Sigmoid colon (tissue), 3 donors: ENCODE results near the gene MRPL53.

Experiments used
- POLR2A ChIP-seq, 2 donors: fragments of 450-650 bp; IDR thresholded peaks; one replicate each; pipeline ENCODE4 v1.6.1; 2016; ENCODE audit warnings: antibody characterized with exemption in 2 of 2, mild to moderate bottlenecking in 2 of 2, moderate library complexity in 2 of 2
- TF ChIP-seq, protein P1 (sequence below), 4 experiments: fragments of 450-650 bp in 3 of 4; fragments of 200-600 bp in 1 of 4; IDR thresholded peaks; one replicate each; pipeline ENCODE4 v1.5.1; 2016 to 2019; ENCODE audit warnings: antibody characterized with exemption in 4 of 4, mild to moderate bottlenecking in 3 of 4, moderate library complexity in 2 of 4

DNA sequence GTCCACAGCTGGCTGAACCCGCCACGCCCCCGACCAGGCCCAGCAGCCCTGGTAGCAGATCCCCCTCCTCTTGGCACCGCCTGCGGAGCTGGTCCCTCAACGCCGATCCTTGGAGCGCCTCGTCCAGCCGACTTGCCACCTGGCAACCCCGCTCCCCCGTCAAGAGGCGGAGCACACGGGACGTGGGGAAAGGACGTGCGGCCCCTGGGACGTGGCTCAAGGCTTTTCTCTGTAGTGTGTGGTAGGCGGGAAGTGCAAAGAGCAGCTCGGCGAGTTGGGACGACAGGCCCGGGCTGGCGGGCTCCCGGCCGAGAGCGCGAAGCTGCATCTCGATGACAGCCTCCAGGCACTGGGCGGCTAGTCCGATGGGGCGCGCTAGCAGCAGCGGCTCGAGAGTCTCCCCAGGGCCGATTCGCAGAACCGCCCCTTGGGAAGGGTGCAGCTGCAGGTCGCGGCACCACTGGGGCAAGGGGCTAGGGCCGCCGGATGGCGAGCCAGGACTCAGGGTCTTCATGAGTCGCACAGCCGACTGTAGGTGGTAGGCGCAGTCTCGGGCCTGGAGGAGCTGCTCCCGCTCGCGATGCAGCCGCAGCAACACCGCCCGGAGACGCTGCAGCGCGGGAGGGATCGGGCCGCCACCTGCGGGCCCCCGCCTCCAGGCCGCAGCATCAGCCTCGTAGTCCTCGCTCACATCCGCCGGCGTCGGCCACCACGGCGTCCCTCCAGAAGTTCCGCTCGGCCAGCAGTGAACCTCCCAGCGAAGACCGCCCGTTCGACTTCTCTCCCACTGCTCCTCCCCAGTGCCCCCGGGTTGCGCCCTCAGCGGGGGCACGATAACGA is 9.7 kb upstream of the MRPL53 start:
- TF ChIP-seq, protein P1, sequence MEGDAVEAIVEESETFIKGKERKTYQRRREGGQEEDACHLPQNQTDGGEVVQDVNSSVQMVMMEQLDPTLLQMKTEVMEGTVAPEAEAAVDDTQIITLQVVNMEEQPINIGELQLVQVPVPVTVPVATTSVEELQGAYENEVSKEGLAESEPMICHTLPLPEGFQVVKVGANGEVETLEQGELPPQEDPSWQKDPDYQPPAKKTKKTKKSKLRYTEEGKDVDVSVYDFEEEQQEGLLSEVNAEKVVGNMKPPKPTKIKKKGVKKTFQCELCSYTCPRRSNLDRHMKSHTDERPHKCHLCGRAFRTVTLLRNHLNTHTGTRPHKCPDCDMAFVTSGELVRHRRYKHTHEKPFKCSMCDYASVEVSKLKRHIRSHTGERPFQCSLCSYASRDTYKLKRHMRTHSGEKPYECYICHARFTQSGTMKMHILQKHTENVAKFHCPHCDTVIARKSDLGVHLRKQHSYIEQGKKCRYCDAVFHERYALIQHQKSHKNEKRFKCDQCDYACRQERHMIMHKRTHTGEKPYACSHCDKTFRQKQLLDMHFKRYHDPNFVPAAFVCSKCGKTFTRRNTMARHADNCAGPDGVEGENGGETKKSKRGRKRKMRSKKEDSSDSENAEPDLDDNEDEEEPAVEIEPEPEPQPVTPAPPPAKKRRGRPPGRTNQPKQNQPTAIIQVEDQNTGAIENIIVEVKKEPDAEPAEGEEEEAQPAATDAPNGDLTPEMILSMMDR (IDR thresholded peaks at IDR 0.05): no peak
- no peak for TF ChIP-seq POLR2A (IDR thresholded peaks at IDR 0.05)
